Right cardiac atrium (tissue), 5 donors: ENCODE measurements around the gene TNFAIP8L2. TPM values are rescaled to one million over a fixed set of nuclear protein-coding genes. Genes with fewer than 3 reads are reported as not detected.

Experiments used
- ATAC-seq, 2 donors: fragments of 200-7000 bp; cut with Tn5 transposase; one replicate each; pipeline versions ENCODE4 v1.8.0 to v1.9.1; 2020; ENCODE audit warnings: moderate library complexity in 2 of 2, mild to moderate bottlenecking in 1 of 2
- DNase-seq, 3 donors: peaks; one replicate each; pipeline ENCODE4 v3.0.0-alpha.2; 2020
- H3K27ac ChIP-seq: one replicate; pipeline ENCODE4 v1.5.1; 2013; ENCODE audit warnings: mild to moderate bottlenecking, low read length, control low read depth, moderate library complexity
- H3K27me3 ChIP-seq: one replicate; pipeline ENCODE4 v1.6.1; 2013; ENCODE audit not compliant: control insufficient read depth, insufficient read depth
- H3K4me1 ChIP-seq: one replicate; pipeline ENCODE4 v1.6.1; 2013; ENCODE audit warnings: low read length; ENCODE audit not compliant: control insufficient read depth, insufficient read depth
- H3K4me3 ChIP-seq: one replicate; pipeline ENCODE4 v1.5.1; 2013; ENCODE audit warnings: low read length, control low read depth
- H3K9me3 ChIP-seq: one replicate; pipeline ENCODE4 v1.6.1; 2013; ENCODE audit warnings: low read length; ENCODE audit not compliant: control insufficient read depth
- WGBS: extraction: QIAGEN DNeasy Blood & Tissue Kit; methylation state at CpG from one replicate; pipeline ENCODE4 v1.1.7; 2013; 5-methylcytosine and 5-hydroxymethylcytosine counted together
- intact Hi-C, 4 donors: fragments of 100-400 bp; cut with DNase I; formaldehyde crosslinking; loops; one replicate each; pipeline versions ENCODE4 v1.11.0 to v1.14.0; 2022 to 2023
- polyA plus RNA-seq: library from polyadenylated mRNA; stranded (reverse); fragments of 200-250 nt; gene quantifications from one replicate; pipeline ENCODE4 v1.2.3, GENCODE V29; 2013
- total RNA-seq, 4 donors: library from RNA; stranded (reverse); fragmentation: NEBNext Ultra II Directional; extraction: Animal tissue kit (Norgen Biotek cat#: 25700); gene quantifications; one replicate each; pipeline ENCODE4 v1.2.1, GENCODE V29; 2021
- donor health status: healthy with polysubstance abuse.
- donor health status: DM: no; HTN: yes; CAD: no.
- donor health status: DM: no; HTN: no; CAD: no.
- donor health status: DM: no; HTN: yes; CAD: no; lungs with severe emphysema.
- donor health status: DM: yes; HTN: yes; CAD: no.

The TNFAIP8L2 gene
- total and polyA plus RNA-seq, 5 donors = 1.8 to 3.7 (median 2.1) TPM

DNA sequence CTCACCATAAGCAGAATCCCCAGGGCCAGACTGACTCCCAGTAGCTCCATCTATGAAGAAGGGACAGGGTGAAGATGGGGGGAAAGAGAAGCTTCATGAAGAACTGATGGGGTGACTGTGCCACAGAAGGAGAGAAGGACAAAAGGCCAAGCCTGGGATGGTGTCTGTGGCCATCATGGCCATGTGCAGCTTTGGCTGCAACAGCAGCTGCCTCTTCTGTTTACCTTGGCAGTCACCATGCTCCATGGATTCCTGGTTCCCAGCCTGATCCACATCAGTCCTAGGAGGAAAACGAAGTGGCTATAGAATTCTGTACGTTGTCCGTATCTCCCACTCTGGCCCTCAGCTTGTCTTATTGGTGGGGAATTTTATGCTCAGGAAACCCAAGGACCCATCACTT, 22.1 kb upstream of the TNFAIP8L2 start:
- intact Hi-C loops = loop anchor here in 1 of 4 donors (10.0 kb wide), 1 partner anchor 110 kb away; no protein-coding TSS in a partner anchor
- ATAC-seq (no peak), DNase-seq (no peak)
- 78% methylated on average over 3 of the region's 3 CpGs for WGBS
- Histone ChIP-seq H3K9me3 (no peaks in the 10 kb centered on the region), H3K4me3 (no peak overlapping the region), H3K27ac (no peak overlapping the region), H3K4me1 (no peaks in the 10 kb centered on the region), H3K27me3 (no peaks in the 10 kb centered on the region)

DNA sequence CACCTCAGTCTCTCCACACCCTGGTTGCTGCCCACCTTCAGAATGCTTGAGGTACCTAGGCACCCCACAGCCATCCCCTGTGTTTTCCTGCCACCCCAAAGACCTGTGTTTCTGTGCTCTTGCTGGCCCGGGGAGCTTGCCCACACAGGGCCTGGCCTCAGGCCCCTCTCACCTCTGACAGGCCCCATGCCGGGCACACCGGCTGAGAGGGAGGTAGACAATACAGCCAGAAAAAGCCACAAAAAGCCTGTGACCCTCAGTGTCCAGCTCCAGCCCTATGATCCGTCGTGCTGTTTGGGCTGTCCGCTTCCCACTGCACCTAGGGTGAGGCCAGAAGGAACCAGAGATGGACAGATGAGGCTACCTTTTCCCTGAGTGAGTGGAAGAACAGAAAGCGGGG, 21.5 kb upstream of the TNFAIP8L2 start:
- no peaks in the 10 kb centered on the region for H3K27me3 ChIP-seq
- 95% methylated on average over 7 of the region's 7 CpGs for WGBS
- no peaks in the 10 kb centered on the region for H3K9me3 ChIP-seq
- no peak overlapping the region for H3K27ac ChIP-seq
- H3K4me1 ChIP-seq = no peaks in the 10 kb centered on the region
- DNase-seq (no peak), ATAC-seq (no peak)
- intact Hi-C loops = loop anchor here in 1 of 4 donors (10.0 kb wide), 1 partner anchor 110 kb away; no protein-coding TSS in a partner anchor
- H3K4me3 ChIP-seq = no peak overlapping the region

DNA sequence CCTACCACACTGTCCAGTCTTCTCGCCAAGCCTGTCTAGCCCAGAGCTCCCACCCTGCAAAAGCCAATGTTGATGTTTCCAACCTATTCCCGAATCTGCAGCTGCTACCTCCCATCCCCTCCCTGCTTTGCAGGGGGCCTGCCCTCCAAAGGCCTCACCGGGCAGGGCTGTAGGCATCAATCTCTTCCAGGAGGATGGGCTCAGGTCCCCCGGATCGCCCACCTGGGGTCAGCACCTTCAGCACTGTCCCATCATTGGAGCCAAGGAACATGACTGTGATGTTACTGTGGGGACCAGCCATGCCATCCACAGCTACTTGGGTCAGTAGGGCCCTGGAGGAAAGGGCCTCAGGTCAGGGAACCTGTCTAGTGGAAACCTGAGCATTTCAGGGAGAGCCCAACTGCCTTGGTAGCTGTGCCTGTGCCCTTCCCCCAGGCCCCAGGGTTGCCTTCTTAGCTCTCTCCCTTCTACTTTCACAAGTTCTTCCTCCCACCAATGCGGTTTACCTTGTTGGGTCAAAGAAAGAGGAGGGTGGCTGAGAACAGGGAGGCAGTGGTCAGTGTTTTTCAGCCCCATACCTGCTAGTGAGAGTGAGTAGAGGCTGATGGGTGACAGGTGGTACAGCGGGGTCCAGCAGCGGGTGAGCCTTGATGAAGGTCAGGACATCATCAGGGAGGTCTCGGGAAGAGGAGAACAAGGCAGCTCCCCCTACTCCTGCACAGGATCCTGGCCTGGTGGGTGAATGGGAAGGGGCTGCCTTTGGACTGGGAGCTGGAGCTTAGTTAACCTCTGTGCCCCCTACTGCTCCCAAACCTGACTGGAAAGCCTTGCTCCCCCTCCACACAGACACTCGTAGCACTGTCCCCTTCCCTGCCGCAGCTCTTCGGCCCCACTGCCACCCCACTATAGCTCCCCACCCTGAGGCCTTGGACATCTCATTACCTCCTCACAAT, 20.7 kb upstream of the TNFAIP8L2 start:
- Histone ChIP-seq H3K27me3 (no peaks in the 10 kb centered on the region), H3K4me1 (no peaks in the 10 kb centered on the region), H3K9me3 (no peaks in the 10 kb centered on the region), H3K27ac (no peak overlapping the region), H3K4me3 (no peak overlapping the region)
- ATAC-seq = no peak
- intact Hi-C loops = loop anchor here in 1 of 4 donors (10.0 kb wide), 1 partner anchor 111 kb away; no protein-coding TSS in a partner anchor
- 87% methylated on average over 12 of the region's 12 CpGs for WGBS
- DNase-seq = no peak

DNA sequence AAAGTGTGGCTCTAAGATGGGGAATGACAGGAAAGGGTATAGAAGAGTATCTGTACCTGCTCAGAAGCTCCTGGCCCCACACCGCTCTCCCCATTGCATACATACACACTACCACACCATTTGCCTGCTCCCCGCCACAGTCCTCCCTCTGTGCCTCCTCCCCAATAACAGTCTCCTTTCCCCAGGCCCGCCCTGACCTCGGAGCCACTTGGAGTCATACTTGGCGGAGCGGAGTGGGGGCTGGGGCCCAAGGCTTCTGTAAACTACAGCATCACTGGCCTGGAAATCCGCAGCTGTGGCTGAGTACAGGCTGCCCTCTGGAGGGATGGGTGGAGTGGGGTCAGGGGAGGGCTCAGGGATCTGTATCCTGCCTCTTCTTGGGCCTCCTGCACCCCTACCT, 18.7 kb upstream of the TNFAIP8L2 start:
- no peaks in the 10 kb centered on the region for H3K27me3 ChIP-seq
- H3K4me1 ChIP-seq = peaks cover 3% of the 10 kb centered on the region
- H3K9me3 ChIP-seq = no peaks in the 10 kb centered on the region
- no peak overlapping the region for H3K4me3 ChIP-seq
- no peak overlapping the region for H3K27ac ChIP-seq
- no peak for ATAC-seq
- intact Hi-C loops = loop anchor here in 1 of 4 donors (10.0 kb wide), 1 partner anchor 113 kb away; no protein-coding TSS in a partner anchor
- no peak for DNase-seq
- 95% methylated on average over 7 of the region's 7 CpGs for WGBS

DNA sequence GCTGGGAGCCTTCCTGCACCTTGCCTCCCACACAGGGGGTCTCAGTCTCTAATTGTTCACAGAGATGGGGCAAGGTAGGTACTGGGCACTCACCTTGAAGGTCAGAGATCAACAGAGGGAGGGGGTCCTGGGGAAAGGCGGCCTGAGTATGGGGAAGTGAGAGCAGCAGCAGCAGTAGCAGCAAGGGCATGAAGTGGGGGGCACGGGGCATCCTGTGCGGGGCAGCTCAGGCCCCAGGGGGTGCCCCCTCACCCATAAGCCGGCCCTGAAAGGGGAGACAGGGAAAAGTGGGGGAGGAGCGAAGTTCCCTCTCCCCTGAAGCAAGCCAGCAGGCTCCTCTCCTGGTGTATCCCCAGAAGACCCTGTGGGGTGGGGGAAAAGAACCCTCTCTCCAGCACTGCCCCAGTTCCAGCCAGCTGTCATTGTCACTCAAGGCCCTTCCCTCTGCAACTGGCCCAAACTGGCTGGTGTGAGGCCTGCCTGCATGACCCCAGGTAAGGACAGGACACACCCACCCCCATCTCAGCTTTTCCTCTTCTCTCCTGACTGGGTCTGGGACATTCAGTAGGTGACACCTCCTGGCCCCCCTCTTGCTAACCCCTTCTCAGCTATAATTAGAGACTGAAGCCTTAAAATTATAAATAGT, 13.9 kb upstream of the TNFAIP8L2 start:
- ATAC-seq = peak in 1 of 2 donors; percentile 4
- H3K27me3 ChIP-seq = no peaks in the 10 kb centered on the region
- no peaks in the 10 kb centered on the region for H3K9me3 ChIP-seq
- peak in 1 of 3 donors; percentile 64 for DNase-seq
- no peak overlapping the region for H3K4me3 ChIP-seq
- intact Hi-C loops = no loop called here
- H3K27ac ChIP-seq = peak overlapping the region; percentile 68
- H3K4me1 ChIP-seq = peaks cover 19% of the 10 kb centered on the region
- WGBS = 71% methylated on average over 5 of the region's 5 CpGs

DNA sequence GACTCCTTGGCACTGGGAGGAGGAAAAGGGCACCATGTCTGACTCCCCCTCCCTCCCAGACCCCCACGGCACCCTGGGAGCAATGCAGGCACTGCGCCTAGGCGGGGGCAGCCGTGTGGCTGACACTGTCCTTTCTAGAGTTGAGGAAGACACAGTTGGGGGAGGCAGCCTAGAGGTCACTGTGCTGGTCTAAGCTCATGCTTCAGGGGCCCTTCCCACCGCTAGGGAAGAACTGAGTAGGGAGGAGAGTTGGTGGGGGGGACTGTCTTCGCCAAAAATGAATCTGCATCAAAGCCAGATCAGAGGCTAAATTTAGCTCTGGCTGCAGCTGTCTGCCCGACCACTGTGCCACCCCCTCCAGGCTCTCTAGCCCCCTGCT, 13.4 kb upstream of the TNFAIP8L2 start:
- H3K4me1 ChIP-seq = peaks cover 19% of the 10 kb centered on the region
- H3K27ac ChIP-seq = peak overlapping the region; percentile 95
- WGBS = 44% methylated on average over 7 of the region's 7 CpGs
- intact Hi-C loops = no loop called here
- no peak overlapping the region for H3K4me3 ChIP-seq
- no peaks in the 10 kb centered on the region for H3K9me3 ChIP-seq
- ATAC-seq (no peak), DNase-seq (peak in 2 of 3 donors; percentile 21 to 43)
- H3K27me3 ChIP-seq = no peaks in the 10 kb centered on the region

DNA sequence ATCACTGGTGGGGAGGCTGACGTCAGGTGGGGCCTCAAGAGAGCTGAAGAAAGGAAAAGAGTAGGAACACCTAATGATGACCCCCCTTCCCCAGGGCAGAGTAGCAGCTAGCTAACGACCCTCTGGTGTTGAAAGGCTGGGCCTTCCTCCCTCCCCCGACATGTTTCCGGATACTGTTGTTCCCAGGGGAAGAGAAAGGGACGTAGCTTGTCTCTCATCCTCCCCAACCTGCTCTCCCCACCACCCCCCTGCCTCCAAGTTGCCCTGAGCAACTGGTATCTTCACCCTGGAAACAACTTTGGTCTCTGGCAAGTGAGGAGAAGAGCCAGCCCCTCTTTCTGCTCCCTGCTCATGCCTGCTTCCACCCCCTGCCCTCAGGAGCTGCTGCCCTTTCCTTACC, 12.5 kb upstream of the TNFAIP8L2 start:
- intact Hi-C loops = no loop called here
- Histone ChIP-seq H3K4me3 (no peak overlapping the region), H3K27me3 (no peaks in the 10 kb centered on the region), H3K27ac (peak overlapping the region; percentile 95), H3K4me1 (peaks cover 19% of the 10 kb centered on the region), H3K9me3 (no peaks in the 10 kb centered on the region)
- no peak for ATAC-seq
- peak in 1 of 3 donors; percentile 32 for DNase-seq
- WGBS = 26% methylated on average over 5 of the region's 5 CpGs

DNA sequence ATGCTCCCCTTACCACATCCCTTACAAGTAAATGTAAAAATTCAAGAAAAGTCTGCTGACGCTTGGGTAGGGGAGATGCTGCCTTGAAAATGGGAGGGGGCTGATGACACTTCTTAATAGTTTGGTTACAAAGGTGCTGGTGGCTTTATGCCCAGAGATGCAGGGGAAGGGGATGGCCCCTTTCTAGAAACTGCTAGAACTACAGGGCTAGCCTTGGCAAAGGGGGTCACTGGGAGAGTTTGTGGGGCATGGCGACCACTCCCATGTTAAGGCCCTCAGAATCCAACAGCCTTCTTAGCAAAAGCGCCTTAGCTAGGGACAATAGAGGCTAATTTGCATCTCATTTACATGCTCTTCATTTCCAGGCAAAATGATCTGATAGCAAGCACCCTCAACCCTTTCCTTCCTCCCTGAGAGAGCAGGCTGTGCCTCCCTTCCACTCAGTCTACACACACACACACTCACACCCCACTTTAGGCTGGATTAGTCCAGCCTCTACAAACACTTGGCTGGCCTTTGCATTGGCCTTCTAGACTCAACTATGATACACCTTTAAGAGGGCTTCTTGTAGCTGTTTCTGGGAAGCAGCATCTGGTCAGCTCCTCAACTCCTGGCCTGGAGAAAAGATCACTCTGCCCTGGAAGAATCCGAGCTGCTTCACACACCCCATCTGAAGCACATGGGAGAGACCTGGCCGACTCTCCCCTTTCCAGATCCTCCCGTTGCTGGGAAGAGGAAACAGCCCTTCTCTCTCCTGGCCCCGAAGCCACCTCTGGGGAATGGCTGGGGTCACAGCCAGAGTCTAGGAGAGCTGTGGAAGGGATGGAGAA, 11.8 kb upstream of the TNFAIP8L2 start:
- ATAC-seq = peak in 1 of 2 donors; percentile 3
- Histone ChIP-seq H3K9me3 (no peaks in the 10 kb centered on the region), H3K27me3 (no peaks in the 10 kb centered on the region), H3K4me3 (peak overlapping the region; percentile 74), H3K27ac (peak overlapping the region; percentile 95), H3K4me1 (peaks cover 19% of the 10 kb centered on the region)
- WGBS = 43% methylated on average over 7 of the region's 7 CpGs
- DNase-seq = peak in 1 of 3 donors; percentile 73
- intact Hi-C loops = no loop called here

DNA sequence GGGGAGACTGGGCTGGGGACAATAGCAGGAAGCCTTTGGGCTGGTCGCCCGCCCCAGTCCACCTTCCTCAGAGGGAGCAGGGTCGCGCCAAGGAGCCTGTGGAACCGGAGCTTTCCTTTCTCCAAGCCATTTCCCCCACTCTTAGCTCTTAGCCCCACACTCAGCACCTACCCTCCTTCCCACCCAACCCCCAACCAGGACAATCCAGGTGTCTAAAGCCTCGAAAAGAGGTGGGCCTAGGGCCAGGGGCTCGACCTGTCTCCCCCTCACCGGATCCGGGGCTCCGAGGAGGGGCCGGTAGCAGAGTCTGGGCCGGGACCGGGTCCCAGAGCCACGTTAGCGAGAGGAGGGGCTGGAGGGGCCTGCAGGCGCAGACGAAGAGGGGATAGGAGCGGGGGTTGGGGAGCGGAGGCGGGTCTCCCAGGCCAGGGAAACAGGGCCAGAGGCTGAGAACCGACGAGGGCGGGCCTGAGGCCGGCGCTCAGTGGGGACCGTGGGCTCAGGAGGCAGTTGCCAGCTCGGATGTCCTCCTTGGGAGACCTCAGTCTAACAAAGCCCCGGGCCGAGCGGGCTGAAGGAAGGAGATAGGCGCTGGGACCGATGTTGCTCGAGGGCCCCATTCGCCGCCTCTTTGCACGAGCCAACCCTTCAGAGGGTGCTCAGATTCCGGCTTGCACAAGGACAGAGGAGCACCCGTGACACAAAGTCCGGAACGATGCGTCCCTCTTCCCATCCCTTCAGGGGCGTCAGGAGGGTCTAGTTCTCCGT, 11.0 kb upstream of the TNFAIP8L2 start:
- peaks cover 19% of the 10 kb centered on the region for H3K4me1 ChIP-seq
- H3K27me3 ChIP-seq = no peaks in the 10 kb centered on the region
- 6% methylated on average over 43 of the region's 43 CpGs for WGBS
- peak; percentile 9 to 24 for ATAC-seq
- peak; percentile 44 to 77 (median 73) for DNase-seq
- peak overlapping the region; percentile 74 for H3K4me3 ChIP-seq
- intact Hi-C loops = no loop called here
- peak overlapping the region; percentile 95 for H3K27ac ChIP-seq
- no peaks in the 10 kb centered on the region for H3K9me3 ChIP-seq

DNA sequence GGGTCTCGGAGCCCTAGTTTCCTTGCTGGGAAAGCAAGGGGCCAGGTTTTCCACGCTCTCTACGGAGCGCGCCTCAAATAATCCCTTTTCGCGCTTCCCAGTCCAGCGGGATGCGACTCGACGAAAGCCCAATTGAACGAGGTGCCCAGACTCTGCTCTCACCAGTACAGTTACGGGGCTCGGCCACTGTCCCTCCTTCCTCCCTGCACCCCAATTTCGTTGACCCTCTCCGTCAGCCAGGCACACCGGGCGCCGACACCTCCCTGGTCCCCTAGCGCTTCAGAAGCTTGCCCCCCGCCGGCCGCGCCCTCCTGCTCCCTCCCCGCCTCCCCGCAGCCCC, 10.4 kb upstream of the TNFAIP8L2 start:
- WGBS = under 1% methylated on average over 26 of the region's 26 CpGs
- H3K4me3 ChIP-seq = peak overlapping the region; percentile 74
- H3K9me3 ChIP-seq = no peaks in the 10 kb centered on the region
- peak overlapping the region; percentile 95 for H3K27ac ChIP-seq
- no peaks in the 10 kb centered on the region for H3K27me3 ChIP-seq
- DNase-seq (no peak), ATAC-seq (peak; percentile 3 to 6)
- peaks cover 19% of the 10 kb centered on the region for H3K4me1 ChIP-seq
- intact Hi-C loops = no loop called here
